ENCODE data around the gene FAM174B. TPM values are rescaled to one million over a fixed set of nuclear protein-coding genes. Genes with fewer than 3 reads are reported as not detected.

Gene FAM174B
- total RNA-seq, 1 donor from 2014 or later: 11.0 TPM

- Mint-ChIP-seq H3K4me1 (ENCODE audit: unreplicated experiment) (peaks cover 2% of the 10 kb centered on the region), H3K9me3 (ENCODE audit: unreplicated experiment) (no peaks in the 10 kb centered on the region), H3K4me3 (ENCODE audit: unreplicated experiment) (no peak overlapping the region), H3K27ac (ENCODE audit: unreplicated experiment) (no peak overlapping the region), H3K36me3 (ENCODE audit: unreplicated experiment) (no peaks in the 10 kb centered on the region), H3K27me3 (ENCODE audit: unreplicated experiment) (peaks cover 69% of the 10 kb centered on the region)
- TF ChIP-seq, protein P1, sequence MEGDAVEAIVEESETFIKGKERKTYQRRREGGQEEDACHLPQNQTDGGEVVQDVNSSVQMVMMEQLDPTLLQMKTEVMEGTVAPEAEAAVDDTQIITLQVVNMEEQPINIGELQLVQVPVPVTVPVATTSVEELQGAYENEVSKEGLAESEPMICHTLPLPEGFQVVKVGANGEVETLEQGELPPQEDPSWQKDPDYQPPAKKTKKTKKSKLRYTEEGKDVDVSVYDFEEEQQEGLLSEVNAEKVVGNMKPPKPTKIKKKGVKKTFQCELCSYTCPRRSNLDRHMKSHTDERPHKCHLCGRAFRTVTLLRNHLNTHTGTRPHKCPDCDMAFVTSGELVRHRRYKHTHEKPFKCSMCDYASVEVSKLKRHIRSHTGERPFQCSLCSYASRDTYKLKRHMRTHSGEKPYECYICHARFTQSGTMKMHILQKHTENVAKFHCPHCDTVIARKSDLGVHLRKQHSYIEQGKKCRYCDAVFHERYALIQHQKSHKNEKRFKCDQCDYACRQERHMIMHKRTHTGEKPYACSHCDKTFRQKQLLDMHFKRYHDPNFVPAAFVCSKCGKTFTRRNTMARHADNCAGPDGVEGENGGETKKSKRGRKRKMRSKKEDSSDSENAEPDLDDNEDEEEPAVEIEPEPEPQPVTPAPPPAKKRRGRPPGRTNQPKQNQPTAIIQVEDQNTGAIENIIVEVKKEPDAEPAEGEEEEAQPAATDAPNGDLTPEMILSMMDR (IDR thresholded peaks at IDR 0.05): no peak
- DNase-seq (ENCODE audit: extremely low spot score, unreplicated experiment): no peak
Measured at GRCh38 chr15:92600856-92601255, 54.7 kb downstream of the FAM174B start.

DNA sequence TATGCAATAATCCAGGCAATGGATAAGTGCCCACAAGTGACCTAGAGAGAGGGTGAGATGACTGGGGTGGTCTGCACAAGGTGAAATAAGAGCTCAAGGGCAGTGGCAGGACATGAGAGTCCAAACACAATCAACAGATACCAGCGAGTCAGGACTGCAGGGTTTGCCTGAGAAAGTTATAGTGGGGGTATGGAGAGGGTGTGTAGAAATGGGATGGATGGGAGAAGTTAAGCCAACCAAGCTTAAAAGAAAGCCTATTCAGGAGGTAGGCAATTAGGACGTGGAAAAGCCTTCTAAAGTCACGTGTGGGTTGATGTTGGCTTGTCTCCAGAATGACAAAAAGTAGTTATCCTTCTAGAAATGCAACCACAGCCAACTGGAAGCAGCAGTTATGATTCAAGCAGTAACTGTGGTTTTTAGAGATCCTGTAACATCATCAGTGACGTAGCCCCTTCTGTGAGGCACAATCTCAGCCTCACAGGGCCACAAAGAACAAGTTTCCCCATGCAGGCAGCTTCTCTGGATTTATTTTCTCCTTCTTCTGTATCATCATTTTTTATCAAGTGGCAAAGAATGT is 56.1 kb downstream of the FAM174B start:
- H3K4me1 Mint-ChIP-seq (ENCODE audit: unreplicated experiment): peaks cover 5% of the 10 kb centered on the region
- no peak overlapping the region for H3K4me3 Mint-ChIP-seq (ENCODE audit: unreplicated experiment)
- TF ChIP-seq, protein P1 (IDR thresholded peaks at IDR 0.05): no peak
- H3K27ac Mint-ChIP-seq (ENCODE audit: unreplicated experiment): no peak overlapping the region
- no peak for DNase-seq (ENCODE audit: extremely low spot score, unreplicated experiment)
- H3K36me3 Mint-ChIP-seq (ENCODE audit: unreplicated experiment): no peaks in the 10 kb centered on the region
- H3K9me3 Mint-ChIP-seq (ENCODE audit: unreplicated experiment): no peaks in the 10 kb centered on the region
- peaks cover 66% of the 10 kb centered on the region for H3K27me3 Mint-ChIP-seq (ENCODE audit: unreplicated experiment)

GRCh38 chr15:92597548-92597947 is 58.0 kb downstream of the FAM174B start:
- TF ChIP-seq, protein P1 (IDR thresholded peaks at IDR 0.05): no peak
- Mint-ChIP-seq H3K4me1 (ENCODE audit: unreplicated experiment) (peaks cover 5% of the 10 kb centered on the region), H3K27me3 (ENCODE audit: unreplicated experiment) (peaks cover 74% of the 10 kb centered on the region), H3K27ac (ENCODE audit: unreplicated experiment) (no peak overlapping the region), H3K4me3 (ENCODE audit: unreplicated experiment) (no peak overlapping the region), H3K36me3 (ENCODE audit: unreplicated experiment) (no peaks in the 10 kb centered on the region), H3K9me3 (ENCODE audit: unreplicated experiment) (no peaks in the 10 kb centered on the region)
- no peak for DNase-seq (ENCODE audit: extremely low spot score, unreplicated experiment)

DNA sequence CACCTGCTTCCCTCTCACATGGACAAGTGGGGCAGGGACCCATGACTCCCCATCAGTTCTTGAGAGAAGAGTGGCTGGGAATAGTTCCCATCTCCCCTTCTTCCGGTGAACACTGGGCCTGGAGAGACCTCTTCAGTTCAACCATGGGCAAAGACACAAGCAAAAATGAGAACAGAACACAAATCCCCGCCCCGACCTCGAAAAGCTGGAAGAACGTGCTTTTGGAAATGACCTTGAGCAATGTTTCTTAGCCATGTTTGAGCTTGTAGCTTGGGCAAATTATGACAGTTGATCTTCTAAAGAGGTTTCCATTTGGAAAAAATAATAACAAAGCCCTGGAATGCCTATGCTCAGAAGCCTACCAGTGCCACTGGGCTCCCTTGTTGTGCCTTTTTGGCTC is 59.0 kb downstream of the FAM174B start:
- no peak for DNase-seq (ENCODE audit: extremely low spot score, unreplicated experiment)
- Mint-ChIP-seq H3K9me3 (ENCODE audit: unreplicated experiment) (no peaks in the 10 kb centered on the region), H3K4me1 (ENCODE audit: unreplicated experiment) (peaks cover 5% of the 10 kb centered on the region), H3K27ac (ENCODE audit: unreplicated experiment) (no peak overlapping the region), H3K36me3 (ENCODE audit: unreplicated experiment) (no peaks in the 10 kb centered on the region), H3K27me3 (ENCODE audit: unreplicated experiment) (peaks cover 74% of the 10 kb centered on the region), H3K4me3 (ENCODE audit: unreplicated experiment) (no peak overlapping the region)
- TF ChIP-seq, protein P1 (IDR thresholded peaks at IDR 0.05): no peak

DNA sequence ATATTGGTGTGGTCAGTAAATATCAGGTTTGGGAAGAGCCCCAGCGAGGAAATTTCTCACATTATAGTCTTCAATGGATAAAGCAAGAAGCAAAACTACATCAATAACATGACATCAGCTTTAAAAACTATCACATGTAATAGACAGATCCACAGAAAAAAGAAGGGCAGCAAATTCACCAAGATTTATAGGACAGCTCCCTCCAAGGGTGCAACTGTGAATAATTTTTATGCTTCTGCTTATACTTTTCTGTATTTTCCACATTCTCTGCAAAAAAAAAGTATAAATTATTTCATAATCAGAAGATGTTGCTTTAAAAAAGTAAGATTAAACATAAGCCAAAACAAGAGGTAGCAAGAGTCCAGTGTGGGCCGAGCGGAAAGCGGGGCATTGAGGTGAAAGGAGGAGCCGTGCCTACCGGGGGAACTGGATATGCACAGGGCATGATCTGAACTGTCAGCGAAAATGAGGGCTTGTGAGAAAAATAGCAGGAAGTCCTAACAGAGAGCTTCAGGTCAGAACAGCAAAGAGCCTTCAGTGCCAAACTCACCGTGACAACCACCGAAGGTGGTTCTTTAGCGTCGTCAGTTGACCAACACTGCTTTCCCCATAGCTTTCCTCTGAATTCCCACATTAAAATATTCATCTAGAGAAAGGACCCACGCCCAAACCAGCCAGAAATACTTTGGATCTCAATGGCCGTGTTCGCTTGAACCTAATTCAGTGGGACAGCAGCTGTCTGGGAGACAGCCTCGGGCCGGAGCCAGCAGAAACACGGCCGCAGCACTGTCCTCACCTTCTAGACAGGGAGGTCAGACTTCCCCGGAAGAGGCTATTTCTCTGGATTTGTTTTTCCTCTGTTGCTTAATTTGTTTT is 59.8 kb downstream of the FAM174B start:
- Mint-ChIP-seq H3K36me3 (ENCODE audit: unreplicated experiment) (no peaks in the 10 kb centered on the region), H3K4me1 (ENCODE audit: unreplicated experiment) (peaks cover 5% of the 10 kb centered on the region), H3K4me3 (ENCODE audit: unreplicated experiment) (no peak overlapping the region), H3K27ac (ENCODE audit: unreplicated experiment) (no peak overlapping the region), H3K27me3 (ENCODE audit: unreplicated experiment) (peaks cover 67% of the 10 kb centered on the region), H3K9me3 (ENCODE audit: unreplicated experiment) (no peaks in the 10 kb centered on the region)
- TF ChIP-seq, protein P1 (IDR thresholded peaks at IDR 0.05): peak; percentile 26
- no peak for DNase-seq (ENCODE audit: extremely low spot score, unreplicated experiment)

Measured in osteocyte (in vitro differentiated cells).